H1 (cell line): ENCODE data around the gene SV2B. TPM values are rescaled to one million over a fixed set of nuclear protein-coding genes. Genes with fewer than 3 reads are reported as not detected.

Experiments
- CTCF ChIA-PET: fragments of 300-600 bp; sonication (Branson Sonifier 250); formaldehyde crosslinking; loops from one replicate; lab custom pipeline; 2021; ENCODE audit not compliant: partially characterized antibody; lab: Charles Lee
- POLR2A ChIA-PET: fragments of 300-600 bp; sonication (Branson Sonifier 250); formaldehyde crosslinking; loops from one replicate; lab custom pipeline; 2021; ENCODE audit warnings: inconsistent platforms; ENCODE audit not compliant: partially characterized antibody; lab: Charles Lee
- DNase-seq, 2 experiments: peaks; one replicate each; pipeline versions ENCODE4 v3.0.0 to v3.0.0-alpha.2; 2010 to 2022; ENCODE audit warnings: low spot score in 2 of 2, low read depth in 1 of 2, mixed read lengths in 1 of 2
- FAIRE-seq: peaks from 2 replicates; lab custom pipeline; 2011; peaks lifted over from hg19 to GRCh38; lab: Jason Lieb, UNC
- H2AFZ ChIP-seq: 2 replicates; pipeline ENCODE4 v1.8.1; 2012; ENCODE audit warnings: low read length, inconsistent platforms
- H2AK5ac ChIP-seq: 2 replicates; pipeline ENCODE4 v1.6.1; 2013; ENCODE audit warnings: low read depth, low read length
- H2BK120ac ChIP-seq: replicated peaks from 2 replicates; pipeline ENCODE3; 2013; ENCODE audit warnings: low read depth, low read length, inconsistent platforms
- H2BK12ac ChIP-seq: 2 replicates; pipeline ENCODE4 v1.6.1; 2013; ENCODE audit warnings: low read depth, low read length
- H2BK15ac ChIP-seq: 2 replicates; pipeline ENCODE4 v1.6.1; 2013; ENCODE audit warnings: low read length
- H2BK20ac ChIP-seq: 2 replicates; pipeline ENCODE4 v1.6.1; 2013; ENCODE audit warnings: low read length
- H2BK5ac ChIP-seq: 2 replicates; pipeline ENCODE4 v1.6.1; 2013; ENCODE audit warnings: low read depth, low read length
- H3K14ac ChIP-seq: 2 replicates; pipeline ENCODE4 v1.6.1; 2013; ENCODE audit warnings: inconsistent platforms; ENCODE audit not compliant: insufficient read length
- H3K18ac ChIP-seq: 2 replicates; pipeline ENCODE4 v1.6.1; 2013; ENCODE audit warnings: low read length; ENCODE audit errors: extremely low read depth
- H3K23ac ChIP-seq: 2 replicates; pipeline ENCODE4 v1.6.1; 2013; ENCODE audit warnings: inconsistent platforms; ENCODE audit not compliant: insufficient read length
- H3K23me2 ChIP-seq: 2 replicates; pipeline ENCODE4 v1.6.1; 2013; ENCODE audit warnings: low read depth, low read length
- H3K27ac ChIP-seq: 2 replicates; pipeline ENCODE4 v1.6.1; 2011; ENCODE audit warnings: low read depth, low read length, inconsistent platforms
- H3K27me3 ChIP-seq, 4 experiments: replicated peaks in 1 of 4; 1 replicate in 1 of 4; 2 replicates in 3 of 4; pipeline versions ENCODE4 v1.6.1 to v1.8.1; 2011 to 2013; ENCODE audit warnings: low read length in 3 of 4, mild to moderate bottlenecking in 3 of 4, inconsistent platforms in 2 of 4, mixed read lengths in 2 of 4, moderate library complexity in 1 of 4; ENCODE audit not compliant: control insufficient read depth in 3 of 4, insufficient read depth in 3 of 4; ENCODE audit errors: extremely low read depth in 1 of 4
- H3K36me3 ChIP-seq, 4 experiments: 2 replicates each; pipeline versions ENCODE4 v1.6.1 to v1.8.1; 2011 to 2013; ENCODE audit warnings: mild to moderate bottlenecking in 4 of 4, low read length in 3 of 4, moderate library complexity in 2 of 4, control low read depth in 1 of 4, inconsistent platforms in 1 of 4; ENCODE audit not compliant: insufficient read depth in 4 of 4, control insufficient read depth in 2 of 4
- H3K4ac ChIP-seq: replicated peaks from 2 replicates; pipeline ENCODE3; 2013; ENCODE audit warnings: low read length, low read depth, mixed read lengths, inconsistent platforms; ENCODE audit not compliant: insufficient read length
- H3K4me1 ChIP-seq, 4 experiments: replicated peaks in 1 of 4; 1 replicate in 1 of 4; 2 replicates in 3 of 4; pipeline versions ENCODE4 v1.6.1 to v1.8.1; 2011 to 2013; ENCODE audit warnings: low read length in 3 of 4, inconsistent platforms in 2 of 4, mixed read lengths in 1 of 4; ENCODE audit not compliant: insufficient read depth in 4 of 4, control insufficient read depth in 3 of 4
- H3K4me2 ChIP-seq, 2 experiments: 2 replicates each; pipeline versions ENCODE4 v1.6.1 to v1.8.1; 2011 to 2013; ENCODE audit warnings: low read depth in 2 of 2, low read length in 2 of 2, control low read depth in 1 of 2, inconsistent platforms in 1 of 2, mild to moderate bottlenecking in 1 of 2; ENCODE audit not compliant: insufficient read depth in 1 of 2
- H3K4me3 ChIP-seq, 4 experiments: fragments of 200-600, 300-600 bp in 1 of 4; sonication (generic), shearing (Covaris generic), sonication (Bioruptor Twin) in 1 of 4; 2 replicates each; pipeline versions ENCODE4 v1.5.1 to v1.8.1; 2011 to 2016; ENCODE audit warnings: low read length in 4 of 4, low read depth in 3 of 4, control low read depth in 2 of 4, inconsistent platforms in 2 of 4, mild to moderate bottlenecking in 2 of 4, mixed read lengths in 1 of 4, moderate library complexity in 1 of 4; ENCODE audit not compliant: insufficient read depth in 2 of 4; ENCODE audit errors: extremely low read depth in 1 of 4
- H3K56ac ChIP-seq: replicated peaks from 2 replicates; pipeline ENCODE3; 2013; ENCODE audit warnings: low read depth, mild to moderate bottlenecking, mixed read lengths, low read length, inconsistent platforms; ENCODE audit not compliant: insufficient read length
- H3K79me1 ChIP-seq: 2 replicates; pipeline ENCODE4 v1.6.1; 2013; ENCODE audit warnings: low read depth, low read length, control low read depth
- H3K79me2 ChIP-seq, 2 experiments: 2 replicates each; pipeline versions ENCODE4 v1.6.1 to v1.8.1; 2012 to 2013; ENCODE audit warnings: low read length in 2 of 2, mild to moderate bottlenecking in 2 of 2, inconsistent platforms in 1 of 2; ENCODE audit not compliant: insufficient read depth in 2 of 2, control insufficient read depth in 1 of 2
- H3K9ac ChIP-seq, 4 experiments: replicated peaks in 1 of 4; 1 replicate in 1 of 4; 2 replicates in 3 of 4; pipeline versions ENCODE4 v1.6.1 to v1.8.1; 2011 to 2013; ENCODE audit warnings: low read depth in 3 of 4, low read length in 3 of 4, control low read depth in 2 of 4, mild to moderate bottlenecking in 2 of 4, moderate library complexity in 2 of 4, inconsistent platforms in 1 of 4; ENCODE audit errors: extremely low read depth in 1 of 4
- H3K9me3 ChIP-seq, 2 experiments: 2 replicates each; pipeline versions ENCODE4 v1.6.1 to v1.8.1; 2012 to 2013; ENCODE audit warnings: mild to moderate bottlenecking in 2 of 2, moderate library complexity in 2 of 2, control low read depth in 1 of 2, inconsistent platforms in 1 of 2, low read depth in 1 of 2, low read length in 1 of 2, mixed read lengths in 1 of 2; ENCODE audit not compliant: insufficient read depth in 2 of 2
- H4K20me1 ChIP-seq, 2 experiments: replicated peaks in 1 of 2; 2 replicates each; pipeline versions ENCODE3 to v1.8.1; 2011 to 2013; ENCODE audit warnings: inconsistent platforms in 2 of 2, low read length in 2 of 2, mild to moderate bottlenecking in 1 of 2; ENCODE audit not compliant: insufficient read depth in 2 of 2, control insufficient read depth in 1 of 2
- H4K5ac ChIP-seq: 2 replicates; pipeline ENCODE4 v1.6.1; 2013; ENCODE audit warnings: low read length, low read depth, mixed read lengths, inconsistent platforms; ENCODE audit not compliant: insufficient read length
- H4K8ac ChIP-seq: 2 replicates; pipeline ENCODE4 v1.8.0; 2013; ENCODE audit warnings: mild to moderate bottlenecking, moderate library complexity, low read length, inconsistent platforms; ENCODE audit not compliant: insufficient read depth; ENCODE audit errors: extremely low read depth
- H4K91ac ChIP-seq: replicated peaks from 2 replicates; pipeline ENCODE3; 2013; ENCODE audit warnings: low read length, mixed read lengths, inconsistent platforms; ENCODE audit not compliant: insufficient read length
- CEBPB ChIP-seq: IDR thresholded peaks from 2 replicates; pipeline ENCODE4 v1.6.1; 2012; ENCODE audit warnings: low read depth, low read length
- WGBS, 2 experiments: shearing (Covaris generic) in 1 of 2; methylation state at CpG; one replicate each; pipeline versions ENCODE4 v1.1.6 to v1.1.7; 2013 to 2015; ENCODE audit warnings: low lambda C conversion rate in 2 of 2, mixed read lengths in 2 of 2, inconsistent platforms in 1 of 2, low coverage in 1 of 2, missing lambda C conversion rate in 1 of 2; ENCODE audit not compliant: insufficient replicate concordance in 2 of 2, insufficient coverage in 1 of 2, insufficient read length in 1 of 2; ENCODE audit errors: extremely low coverage in 1 of 2, missing lambda C conversion rate in 1 of 2; 5-methylcytosine and 5-hydroxymethylcytosine counted together
- polyA plus RNA-seq, 7 experiments: library from polyadenylated mRNA; depleted of rRNA in 3 of 7; stranded (reverse) in 5 of 7; unstranded in 2 of 7; fragments of >200 nt in 5 of 7; fragments of 200-250 nt in 2 of 7; gene quantifications; 1 replicate in 5 of 7; 2 replicates in 1 of 7; 4 replicates in 1 of 7; pipeline versions ENCODE4 v1.2.1 to v1.2.3, GENCODE V29; 2011 to 2013; ENCODE audit warnings: missing spikeins in 2 of 7, mixed read lengths in 2 of 7
- total RNA-seq: library from RNA; stranded (reverse); fragmentation: NEBNext Ultra II Directional; extraction: Animal tissue kit (Norgen Biotek cat#: 25700); gene quantifications from 2 replicates; pipeline ENCODE4 v1.2.1, GENCODE V29; 2021

Gene SV2B
- total and polyA plus RNA-seq, 2 of the 8 experiments (the other 6 are each of a cell fraction or from before 2014, with no cell fraction given): 0.09 to 0.20 TPM

DNA sequence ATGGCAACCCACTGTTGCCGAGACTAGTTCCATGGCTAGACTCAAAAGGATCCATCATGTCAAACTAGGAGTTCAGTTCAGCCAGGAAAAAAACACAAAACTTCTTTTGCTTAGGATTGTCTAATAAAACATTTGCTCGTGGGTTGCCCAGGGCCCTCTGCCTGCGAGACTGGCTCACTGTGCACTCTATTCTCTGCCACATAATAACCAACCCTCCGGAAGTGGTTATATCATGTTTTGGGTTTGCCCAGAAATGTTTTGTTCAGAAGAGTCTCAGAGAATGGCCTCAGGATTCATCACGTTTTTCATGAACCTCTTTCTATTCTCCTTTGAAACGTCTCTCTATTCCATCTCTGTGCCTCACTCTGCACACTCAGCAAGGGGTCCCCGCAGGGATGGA, 216.1 kb downstream of the SV2B start:
- no peak overlapping the region for H4K91ac ChIP-seq
- CTCF ChIA-PET: interaction anchor here (0.9 to 1.2 kb wide), 3 partner anchors 15 to 390 kb away, joined by 3 to 8 read pairs (median 4); no protein-coding TSS in a partner anchor
- no peak overlapping the region for H3K4ac ChIP-seq

More for the DNA sequence above, 216.1 kb downstream of the SV2B start:
- Histone ChIP-seq H2BK15ac (no peak overlapping the region), H2BK5ac (no peak overlapping the region), H4K20me1 (no peaks in the 10 kb centered on the region), H2BK20ac (no peak overlapping the region), H3K27me3 (no peaks in the 10 kb centered on the region), H3K56ac (no peak overlapping the region), H4K5ac (no peak overlapping the region), H3K23ac (no peak overlapping the region), H3K14ac (no peak overlapping the region), H2AFZ (no peak overlapping the region), H2BK12ac (no peak overlapping the region), H3K9me3 (no peaks in the 10 kb centered on the region), H3K18ac (no peak overlapping the region), H2BK120ac (no peak overlapping the region), H3K36me3 (no peaks in the 10 kb centered on the region), H3K4me3 (no peak overlapping the region), H3K79me1 (no peaks in the 10 kb centered on the region), H3K27ac (no peak overlapping the region), H3K4me1 (no peaks in the 10 kb centered on the region), H4K8ac (no peak overlapping the region), H3K23me2 (no peaks in the 10 kb centered on the region), H2AK5ac (no peak overlapping the region), H3K79me2 (no peaks in the 10 kb centered on the region), H3K4me2 (no peak overlapping the region), H3K9ac (no peak overlapping the region)
- POLR2A ChIA-PET: interaction anchor here (0.6 kb wide), 1 partner anchor 257 kb away, joined by 3 read pairs; no protein-coding TSS in a partner anchor
- FAIRE-seq: no peak
- TF ChIP-seq CEBPB: no peak
- DNase-seq: no peak
- 79% methylated on average over 7 of the region's 7 CpGs; no CpG with 5 or more reads in 1 of the 2 experiments for WGBS, 2 experiments
